HEK293 (cell line): ENCODE measurements around the gene NR3C1.

Experiments used
- KLF17 ChIP-seq: fragments of 450-650 bp; formaldehyde crosslinking; IDR thresholded peaks from 2 replicates; pipeline ENCODE4 v1.5.1; 2016; ENCODE audit warnings: missing biosample characterization, missing genetic modification characterization
- REPIN1 ChIP-seq: fragments of 450-650 bp; formaldehyde crosslinking; IDR thresholded peaks from 2 replicates; pipeline ENCODE4 v1.5.1; 2017; ENCODE audit warnings: missing biosample characterization, missing genetic modification characterization, low read depth
- SP2 ChIP-seq: fragments of 450-650 bp; formaldehyde crosslinking; IDR thresholded peaks from 2 replicates; pipeline ENCODE4 v1.5.1; 2016; ENCODE audit warnings: missing biosample characterization, missing genetic modification characterization
- SP7 ChIP-seq: fragments of 450-650 bp; formaldehyde crosslinking; IDR thresholded peaks from 2 replicates; pipeline ENCODE4 v1.5.1; 2016; ENCODE audit warnings: missing biosample characterization, missing genetic modification characterization
- YY1 ChIP-seq: fragments of 450-650 bp; formaldehyde crosslinking; IDR thresholded peaks from 2 replicates; pipeline ENCODE4 v1.5.1; 2018; ENCODE audit warnings: missing biosample characterization, missing genetic modification characterization
- ZBTB1 ChIP-seq: fragments of 450-650 bp; formaldehyde crosslinking; IDR thresholded peaks from 2 replicates; pipeline ENCODE4 v1.5.1; 2016; ENCODE audit warnings: missing biosample characterization, missing genetic modification characterization
- ZEB2 ChIP-seq: fragments of 450-650 bp; formaldehyde crosslinking; IDR thresholded peaks from 2 replicates; pipeline ENCODE4 v1.5.1; 2016; ENCODE audit warnings: missing biosample characterization, missing genetic modification characterization
- ZNF133 ChIP-seq: fragments of 450-650 bp; formaldehyde crosslinking; IDR thresholded peaks from 2 replicates; pipeline ENCODE4 v1.5.1; 2016; ENCODE audit warnings: missing biosample characterization, missing genetic modification characterization
- ZNF148 ChIP-seq: fragments of 450-650 bp; formaldehyde crosslinking; IDR thresholded peaks from 2 replicates; pipeline ENCODE4 v1.5.0; 2017; ENCODE audit warnings: missing biosample characterization, missing genetic modification characterization, borderline replicate concordance
- ZNF18 ChIP-seq: fragments of 450-650 bp; formaldehyde crosslinking; IDR thresholded peaks from 2 replicates; pipeline ENCODE4 v1.5.1; 2016; ENCODE audit warnings: missing biosample characterization, missing genetic modification characterization
- ZNF221 ChIP-seq: fragments of 450-650 bp; formaldehyde crosslinking; IDR thresholded peaks from 2 replicates; pipeline ENCODE4 v1.5.1; 2017; ENCODE audit warnings: missing biosample characterization, missing genetic modification characterization, borderline replicate concordance
- ZNF24 ChIP-seq: fragments of 450-650 bp; formaldehyde crosslinking; IDR thresholded peaks from 2 replicates; pipeline ENCODE4 v1.5.1; 2016; ENCODE audit warnings: missing biosample characterization, missing genetic modification characterization
- ZNF404 ChIP-seq: fragments of 450-650 bp; formaldehyde crosslinking; IDR thresholded peaks from 2 replicates; pipeline ENCODE4 v1.5.1; 2017; ENCODE audit warnings: missing biosample characterization, missing genetic modification characterization
- ZNF580 ChIP-seq: fragments of 450-650 bp; formaldehyde crosslinking; IDR thresholded peaks from 2 replicates; pipeline ENCODE4 v1.5.1; 2016; ENCODE audit warnings: missing biosample characterization, missing genetic modification characterization
- ZNF776 ChIP-seq: fragments of 450-650 bp; formaldehyde crosslinking; IDR thresholded peaks from 2 replicates; pipeline ENCODE4 v1.5.0; 2017; ENCODE audit warnings: missing biosample characterization, missing genetic modification characterization, borderline replicate concordance
- ZNF777 ChIP-seq: fragments of 450-650 bp; formaldehyde crosslinking; IDR thresholded peaks from 2 replicates; pipeline ENCODE4 v1.5.1; 2017; ENCODE audit warnings: missing biosample characterization, missing genetic modification characterization, borderline replicate concordance
- ZNF830 ChIP-seq: fragments of 450-650 bp; IDR thresholded peaks from 2 replicates; pipeline ENCODE4 v1.5.0; 2018; ENCODE audit warnings: missing biosample characterization, missing genetic modification characterization, low read depth, mild to moderate bottlenecking, moderate library complexity
- ZNF843 ChIP-seq: fragments of 450-650 bp; formaldehyde crosslinking; IDR thresholded peaks from 2 replicates; pipeline ENCODE4 v1.5.1; 2016; ENCODE audit warnings: missing biosample characterization, missing genetic modification characterization
- ZSCAN16 ChIP-seq: fragments of 450-650 bp; formaldehyde crosslinking; IDR thresholded peaks from 2 replicates; pipeline ENCODE4 v1.5.1; 2016; ENCODE audit warnings: missing biosample characterization, missing genetic modification characterization
- TF ChIP-seq, protein P1 (sequence below): fragments of 450-650 bp; formaldehyde crosslinking; IDR thresholded peaks from 2 replicates; pipeline ENCODE4 v1.5.1; 2017; ENCODE audit warnings: missing biosample characterization, missing genetic modification characterization
- TF ChIP-seq, protein P2 (sequence below): fragments of 450-650 bp; formaldehyde crosslinking; IDR thresholded peaks from 2 replicates; pipeline ENCODE4 v1.5.1; 2016; ENCODE audit warnings: missing biosample characterization, missing genetic modification characterization
- TF ChIP-seq, protein P3 (sequence below): fragments of 450-650 bp; formaldehyde crosslinking; IDR thresholded peaks from 2 replicates; pipeline ENCODE4 v1.5.1; 2017; ENCODE audit warnings: missing biosample characterization, missing genetic modification characterization
- TF ChIP-seq, protein P4 (sequence below): fragments of 450-650 bp; formaldehyde crosslinking; IDR thresholded peaks from 2 replicates; pipeline ENCODE4 v1.5.1; 2016; ENCODE audit warnings: missing biosample characterization, missing genetic modification characterization

Gene NR3C1

GRCh38 chr5:143400541-143401226 lies 2.8 kb downstream of the NR3C1 start (continued):
- TF ChIP-seq ZNF830 (tag by site-specific recombination) (no peak), ZNF843 (tag by site-specific recombination) (no peak), SP7 (tag by site-specific recombination) (no peak), ZNF24 (tag by site-specific recombination) (no peak; the same call in 1 of the 2 replicates), ZNF580 (tag by site-specific recombination) (no peak), ZNF221 (tag by site-specific recombination) (no peak), ZNF133 (tag by site-specific recombination) (no peak), SP2 (tag by site-specific recombination) (no peak), ZNF18 (tag by site-specific recombination) (no peak), ZNF776 (tag by site-specific recombination) (no peak), YY1 (tag by site-specific recombination) (no peak), ZNF404 (tag by site-specific recombination) (no peak), ZEB2 (tag by site-specific recombination) (0 out of 2 replicates have a peak, but pooled peaks have one; percentile 10), ZBTB1 (tag by site-specific recombination) (no peak), KLF17 (tag by site-specific recombination) (no peak), ZNF777 (tag by site-specific recombination) (no peak), ZNF148 (tag by site-specific recombination) (no peak), REPIN1 (tag by site-specific recombination) (no peak), ZSCAN16 (peak; percentile 78; the same call in 1 of the 2 replicates)
- TF ChIP-seq, protein P1, sequence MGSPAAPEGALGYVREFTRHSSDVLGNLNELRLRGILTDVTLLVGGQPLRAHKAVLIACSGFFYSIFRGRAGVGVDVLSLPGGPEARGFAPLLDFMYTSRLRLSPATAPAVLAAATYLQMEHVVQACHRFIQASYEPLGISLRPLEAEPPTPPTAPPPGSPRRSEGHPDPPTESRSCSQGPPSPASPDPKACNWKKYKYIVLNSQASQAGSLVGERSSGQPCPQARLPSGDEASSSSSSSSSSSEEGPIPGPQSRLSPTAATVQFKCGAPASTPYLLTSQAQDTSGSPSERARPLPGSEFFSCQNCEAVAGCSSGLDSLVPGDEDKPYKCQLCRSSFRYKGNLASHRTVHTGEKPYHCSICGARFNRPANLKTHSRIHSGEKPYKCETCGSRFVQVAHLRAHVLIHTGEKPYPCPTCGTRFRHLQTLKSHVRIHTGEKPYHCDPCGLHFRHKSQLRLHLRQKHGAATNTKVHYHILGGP (tag by site-specific recombination): no peak
- TF ChIP-seq, protein P2, sequence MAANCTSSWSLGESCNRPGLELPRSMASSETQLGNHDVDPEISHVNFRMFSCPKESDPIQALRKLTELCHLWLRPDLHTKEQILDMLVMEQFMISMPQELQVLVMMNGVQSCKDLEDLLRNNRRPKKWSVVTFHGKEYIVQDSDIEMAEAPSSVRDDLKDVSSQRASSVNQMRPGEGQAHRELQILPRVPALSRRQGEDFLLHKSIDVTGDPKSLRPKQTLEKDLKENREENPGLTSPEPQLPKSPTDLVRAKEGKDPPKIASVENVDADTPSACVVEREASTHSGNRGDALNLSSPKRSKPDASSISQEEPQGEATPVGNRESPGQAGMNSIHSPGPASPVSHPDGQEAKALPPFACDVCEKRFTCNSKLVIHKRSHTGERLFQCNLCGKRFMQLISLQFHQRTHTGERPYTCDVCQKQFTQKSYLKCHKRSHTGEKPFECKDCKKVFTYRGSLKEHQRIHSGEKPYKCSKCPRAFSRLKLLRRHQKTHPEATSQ: no peak
- TF ChIP-seq, protein P3, sequence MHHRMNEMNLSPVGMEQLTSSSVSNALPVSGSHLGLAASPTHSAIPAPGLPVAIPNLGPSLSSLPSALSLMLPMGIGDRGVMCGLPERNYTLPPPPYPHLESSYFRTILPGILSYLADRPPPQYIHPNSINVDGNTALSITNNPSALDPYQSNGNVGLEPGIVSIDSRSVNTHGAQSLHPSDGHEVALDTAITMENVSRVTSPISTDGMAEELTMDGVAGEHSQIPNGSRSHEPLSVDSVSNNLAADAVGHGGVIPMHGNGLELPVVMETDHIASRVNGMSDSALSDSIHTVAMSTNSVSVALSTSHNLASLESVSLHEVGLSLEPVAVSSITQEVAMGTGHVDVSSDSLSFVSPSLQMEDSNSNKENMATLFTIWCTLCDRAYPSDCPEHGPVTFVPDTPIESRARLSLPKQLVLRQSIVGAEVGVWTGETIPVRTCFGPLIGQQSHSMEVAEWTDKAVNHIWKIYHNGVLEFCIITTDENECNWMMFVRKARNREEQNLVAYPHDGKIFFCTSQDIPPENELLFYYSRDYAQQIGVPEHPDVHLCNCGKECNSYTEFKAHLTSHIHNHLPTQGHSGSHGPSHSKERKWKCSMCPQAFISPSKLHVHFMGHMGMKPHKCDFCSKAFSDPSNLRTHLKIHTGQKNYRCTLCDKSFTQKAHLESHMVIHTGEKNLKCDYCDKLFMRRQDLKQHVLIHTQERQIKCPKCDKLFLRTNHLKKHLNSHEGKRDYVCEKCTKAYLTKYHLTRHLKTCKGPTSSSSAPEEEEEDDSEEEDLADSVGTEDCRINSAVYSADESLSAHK (tag by site-specific recombination): peak; percentile 53; the same call in 1 of the 2 replicates
- TF ChIP-seq, protein P4, sequence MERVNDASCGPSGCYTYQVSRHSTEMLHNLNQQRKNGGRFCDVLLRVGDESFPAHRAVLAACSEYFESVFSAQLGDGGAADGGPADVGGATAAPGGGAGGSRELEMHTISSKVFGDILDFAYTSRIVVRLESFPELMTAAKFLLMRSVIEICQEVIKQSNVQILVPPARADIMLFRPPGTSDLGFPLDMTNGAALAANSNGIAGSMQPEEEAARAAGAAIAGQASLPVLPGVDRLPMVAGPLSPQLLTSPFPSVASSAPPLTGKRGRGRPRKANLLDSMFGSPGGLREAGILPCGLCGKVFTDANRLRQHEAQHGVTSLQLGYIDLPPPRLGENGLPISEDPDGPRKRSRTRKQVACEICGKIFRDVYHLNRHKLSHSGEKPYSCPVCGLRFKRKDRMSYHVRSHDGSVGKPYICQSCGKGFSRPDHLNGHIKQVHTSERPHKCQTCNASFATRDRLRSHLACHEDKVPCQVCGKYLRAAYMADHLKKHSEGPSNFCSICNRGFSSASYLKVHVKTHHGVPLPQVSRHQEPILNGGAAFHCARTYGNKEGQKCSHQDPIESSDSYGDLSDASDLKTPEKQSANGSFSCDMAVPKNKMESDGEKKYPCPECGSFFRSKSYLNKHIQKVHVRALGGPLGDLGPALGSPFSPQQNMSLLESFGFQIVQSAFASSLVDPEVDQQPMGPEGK: no peak
